HEK293 (cell line): ENCODE data around the gene TBX5.

ENCODE experiments used
- CTCF ChIA-PET: fragments of 350-600 bp; formaldehyde crosslinking; extraction: SDS; loops from one replicate; lab custom pipeline; 2021; ENCODE audit warnings: antibody characterized with exemption; lab: Yijun Ruan, JAX
- POLR2A ChIA-PET: fragments of 300-600 bp; formaldehyde crosslinking; extraction: SDS; loops from one replicate; lab custom pipeline; 2020; ENCODE audit warnings: antibody characterized with exemption, inconsistent platforms; lab: Yijun Ruan, JAX
- H3K27ac ChIP-seq: fragments of 200-500 bp; sonication (Bioruptor generic); 2 replicates; pipeline ENCODE4 v1.5.1; 2014; ENCODE audit warnings: low read depth, low read length, control low read depth, inconsistent platforms; ENCODE audit errors: extremely low read depth
- H3K36me3 ChIP-seq, 2 experiments: fragments of 200-500 bp in 1 of 2; sonication (Bioruptor generic) in 1 of 2; 1 replicate in 1 of 2; 2 replicates in 1 of 2; pipeline ENCODE4 v1.5.1; 2014 to 2017; ENCODE audit warnings: inconsistent platforms in 2 of 2, low read length in 2 of 2; ENCODE audit not compliant: control insufficient read depth in 2 of 2, insufficient read depth in 1 of 2
- H3K4me1 ChIP-seq: fragments of 200-500 bp; sonication (Bioruptor generic); 2 replicates; pipeline ENCODE4 v1.5.1; 2014; ENCODE audit warnings: mild to moderate bottlenecking, low read length, inconsistent platforms; ENCODE audit not compliant: control insufficient read depth, insufficient read depth
- H3K4me3 ChIP-seq: 2 replicates; pipeline ENCODE4 v1.5.1; 2011; ENCODE audit warnings: low read depth, mild to moderate bottlenecking, control low read depth, low read length, moderate library complexity
- H3K9me3 ChIP-seq: fragments of 200-500 bp; sonication (Bioruptor generic); 2 replicates; pipeline ENCODE4 v1.5.1; 2014; ENCODE audit warnings: low read depth, low read length, inconsistent platforms; ENCODE audit not compliant: control insufficient read depth, insufficient read depth
- BCL11B ChIP-seq: fragments of 450-650 bp; formaldehyde crosslinking; IDR thresholded peaks from 2 replicates; pipeline ENCODE4 v1.5.1; 2016; ENCODE audit warnings: low read depth, missing biosample characterization, missing genetic modification characterization
- EGR2 ChIP-seq: fragments of 450-650 bp; formaldehyde crosslinking; IDR thresholded peaks from 2 replicates; pipeline ENCODE4 v1.5.1; 2016; ENCODE audit warnings: low read depth, missing biosample characterization, missing genetic modification characterization
- GLIS1 ChIP-seq: fragments of 450-650 bp; formaldehyde crosslinking; IDR thresholded peaks from 2 replicates; pipeline ENCODE4 v1.5.1; 2016; ENCODE audit warnings: missing biosample characterization, missing genetic modification characterization
- KLF16 ChIP-seq: fragments of 450-650 bp; formaldehyde crosslinking; IDR thresholded peaks from 2 replicates; pipeline ENCODE4 v1.5.1; 2017; ENCODE audit warnings: missing biosample characterization, missing genetic modification characterization
- REPIN1 ChIP-seq: fragments of 450-650 bp; formaldehyde crosslinking; IDR thresholded peaks from 2 replicates; pipeline ENCODE4 v1.5.1; 2017; ENCODE audit warnings: missing biosample characterization, missing genetic modification characterization, low read depth
- SCRT1 ChIP-seq: fragments of 450-650 bp; formaldehyde crosslinking; IDR thresholded peaks from 2 replicates; pipeline ENCODE4 v1.5.1; 2016; ENCODE audit warnings: missing biosample characterization, missing genetic modification characterization, borderline replicate concordance
- TSHZ1 ChIP-seq: fragments of 450-650 bp; formaldehyde crosslinking; IDR thresholded peaks from 2 replicates; pipeline ENCODE4 v1.5.1; 2016; ENCODE audit warnings: missing biosample characterization, missing genetic modification characterization, borderline replicate concordance
- YY2 ChIP-seq: fragments of 450-650 bp; formaldehyde crosslinking; IDR thresholded peaks from 2 replicates; pipeline ENCODE4 v1.5.1; 2016; ENCODE audit warnings: missing biosample characterization, missing genetic modification characterization
- ZBTB10 ChIP-seq: fragments of 450-650 bp; formaldehyde crosslinking; IDR thresholded peaks from 2 replicates; pipeline ENCODE4 v1.5.1; 2016; ENCODE audit warnings: missing biosample characterization, missing genetic modification characterization
- ZBTB49 ChIP-seq: fragments of 450-650 bp; formaldehyde crosslinking; IDR thresholded peaks from 2 replicates; pipeline ENCODE4 v1.5.1; 2016; ENCODE audit warnings: missing biosample characterization, missing genetic modification characterization, low read depth
- ZBTB6 ChIP-seq: fragments of 450-650 bp; formaldehyde crosslinking; IDR thresholded peaks from 2 replicates; pipeline ENCODE4 v1.5.1; 2017; ENCODE audit warnings: missing biosample characterization, missing genetic modification characterization
- ZNF121 ChIP-seq: fragments of 450-650 bp; formaldehyde crosslinking; IDR thresholded peaks from 2 replicates; pipeline ENCODE4 v1.5.1; 2016; ENCODE audit warnings: missing biosample characterization, missing genetic modification characterization
- ZNF132 ChIP-seq: fragments of 450-650 bp; formaldehyde crosslinking; IDR thresholded peaks from 2 replicates; pipeline ENCODE4 v1.5.1; 2017; ENCODE audit warnings: missing biosample characterization, missing genetic modification characterization, borderline replicate concordance
- ZNF155 ChIP-seq: fragments of 450-650 bp; formaldehyde crosslinking; IDR thresholded peaks from 2 replicates; pipeline ENCODE4 v1.5.1; 2016; ENCODE audit warnings: missing biosample characterization, missing genetic modification characterization
- ZNF175 ChIP-seq: fragments of 450-650 bp; formaldehyde crosslinking; IDR thresholded peaks from 2 replicates; pipeline ENCODE4 v1.5.1; 2016; ENCODE audit warnings: missing biosample characterization, missing genetic modification characterization
- ZNF223 ChIP-seq: fragments of 450-650 bp; formaldehyde crosslinking; IDR thresholded peaks from 2 replicates; pipeline ENCODE4 v1.5.1; 2016; ENCODE audit warnings: missing biosample characterization, missing genetic modification characterization
- ZNF239 ChIP-seq: fragments of 450-650 bp; formaldehyde crosslinking; IDR thresholded peaks from 2 replicates; pipeline ENCODE4 v1.5.1; 2016; ENCODE audit warnings: missing biosample characterization, missing genetic modification characterization
- ZNF302 ChIP-seq: fragments of 450-650 bp; formaldehyde crosslinking; IDR thresholded peaks from 2 replicates; pipeline ENCODE4 v1.5.1; 2016; ENCODE audit warnings: missing biosample characterization, missing genetic modification characterization, low read depth
- ZNF335 ChIP-seq: fragments of 450-650 bp; formaldehyde crosslinking; conservative IDR thresholded peaks from 2 replicates; pipeline ENCODE4 v1.5.1; 2016; ENCODE audit warnings: missing biosample characterization, missing genetic modification characterization
- ZNF341 ChIP-seq: fragments of 450-650 bp; formaldehyde crosslinking; IDR thresholded peaks from 2 replicates; pipeline ENCODE4; 2016; ENCODE audit warnings: low read depth, missing biosample characterization, missing genetic modification characterization
- ZNF404 ChIP-seq: fragments of 450-650 bp; formaldehyde crosslinking; IDR thresholded peaks from 2 replicates; pipeline ENCODE4 v1.5.1; 2017; ENCODE audit warnings: missing biosample characterization, missing genetic modification characterization
- ZNF544 ChIP-seq: fragments of 450-650 bp; formaldehyde crosslinking; IDR thresholded peaks from 2 replicates; pipeline ENCODE4 v1.5.0; 2017; ENCODE audit warnings: missing biosample characterization, missing genetic modification characterization
- ZNF555 ChIP-seq: fragments of 450-650 bp; formaldehyde crosslinking; conservative IDR thresholded peaks from 2 replicates; pipeline ENCODE4 v1.5.1; 2017; ENCODE audit warnings: missing biosample characterization, mild to moderate bottlenecking, missing genetic modification characterization, inconsistent platforms
- ZNF621 ChIP-seq: fragments of 450-650 bp; formaldehyde crosslinking; IDR thresholded peaks from 2 replicates; pipeline ENCODE4 v1.5.1; 2017; ENCODE audit warnings: missing biosample characterization, missing genetic modification characterization
- ZNF658 ChIP-seq: fragments of 450-650 bp; formaldehyde crosslinking; IDR thresholded peaks from 2 replicates; pipeline ENCODE4; 2016; ENCODE audit warnings: missing biosample characterization, missing genetic modification characterization
- ZNF660 ChIP-seq: fragments of 450-650 bp; IDR thresholded peaks from 2 replicates; pipeline ENCODE4 v1.5.1; 2018; ENCODE audit warnings: missing biosample characterization, mild to moderate bottlenecking, missing genetic modification characterization
- ZNF677 ChIP-seq: fragments of 450-650 bp; IDR thresholded peaks from 2 replicates; pipeline ENCODE4 v1.5.0; 2018; ENCODE audit warnings: missing biosample characterization, mild to moderate bottlenecking, missing genetic modification characterization, moderate library complexity
- ZNF768 ChIP-seq: fragments of 450-650 bp; formaldehyde crosslinking; IDR thresholded peaks from 2 replicates; pipeline ENCODE4 v1.5.1; 2018; ENCODE audit warnings: missing biosample characterization, mild to moderate bottlenecking, missing genetic modification characterization
- ZNF792 ChIP-seq: fragments of 450-650 bp; formaldehyde crosslinking; IDR thresholded peaks from 2 replicates; pipeline ENCODE4 v1.5.1; 2016; ENCODE audit warnings: missing biosample characterization, missing genetic modification characterization
- ZSCAN30 ChIP-seq: fragments of 450-650 bp; IDR thresholded peaks from 2 replicates; pipeline ENCODE4 v1.5.1; 2018; ENCODE audit warnings: missing biosample characterization, mild to moderate bottlenecking, missing genetic modification characterization, moderate library complexity

Gene TBX5

GRCh38 chr12:114361992-114362391 is 44.0 kb downstream of the TBX5 start:
- POLR2A ChIA-PET, result no interaction called here
- Histone ChIP-seq H3K4me3 (no peak overlapping the region), H3K36me3 (no peaks in the 10 kb centered on the region), H3K9me3 (no peaks in the 10 kb centered on the region), H3K4me1 (no peaks in the 10 kb centered on the region), H3K27ac (no peak overlapping the region)
- TF ChIP-seq ZNF404 (tag by site-specific recombination) (no peak), ZNF341 (tag by site-specific recombination) (no peak), ZBTB10 (tag by site-specific recombination) (no peak), ZNF660 (tag by site-specific recombination) (no peak), ZNF555 (tag by site-specific recombination) (no peak), ZNF302 (no peak), ZNF132 (no peak), ZNF223 (tag by site-specific recombination) (no peak), YY2 (tag by site-specific recombination) (no peak), SCRT1 (tag by site-specific recombination) (no peak), ZNF621 (no peak), TSHZ1 (tag by site-specific recombination) (no peak), ZNF121 (tag by site-specific recombination) (no peak), EGR2 (tag by site-specific recombination) (no peak), ZNF335 (tag by site-specific recombination) (no peak)
- CTCF ChIA-PET, result no interaction called here

- H3K4me3 ChIP-seq, result no peak overlapping the region
- no peak overlapping the region for H3K27ac ChIP-seq
- no peaks in the 10 kb centered on the region for H3K36me3 ChIP-seq
- CTCF ChIA-PET, result no interaction called here
- POLR2A ChIA-PET, result no interaction called here
- no peaks in the 10 kb centered on the region for H3K9me3 ChIP-seq
- H3K4me1 ChIP-seq, result no peaks in the 10 kb centered on the region
- TF ChIP-seq ZBTB6 (no peak), ZNF768 (no peak), ZNF155 (tag by site-specific recombination) (no peak), KLF16 (no peak), REPIN1 (tag by site-specific recombination) (no peak), ZNF677 (tag by site-specific recombination) (no peak), GLIS1 (tag by site-specific recombination) (no peak), ZSCAN30 (tag by site-specific recombination) (no peak), ZNF792 (tag by site-specific recombination) (no peak), ZBTB49 (tag by site-specific recombination) (no peak), ZNF544 (no peak), BCL11B (tag by site-specific recombination) (no peak), ZNF658 (tag by site-specific recombination) (no peak), ZNF175 (no peak), ZNF239 (tag by site-specific recombination) (no peak)
These were observed 44.4 kb downstream of the TBX5 start for GRCh38 chr12:114361545-114361944.
